Epithelial cell of proximal tubule (primary cell): Measurements from ENCODE around the gene KCNJ12. TPM values are rescaled to one million over a fixed set of nuclear protein-coding genes. Genes with fewer than 3 reads are reported as not detected.

Source experiments
- DNase-seq: peaks from one replicate; pipeline ENCODE4 v3.0.0-alpha.2; 2011; ENCODE audit warnings: low read depth
- H3K4me3 ChIP-seq: 2 replicates; pipeline ENCODE4 v1.5.1; 2011; ENCODE audit warnings: low read depth, mild to moderate bottlenecking, low read length
- total RNA-seq: library from RNA; depleted of rRNA; stranded (reverse); fragments of >200 nt; gene quantifications from 2 replicates; pipeline ENCODE4 v1.2.3, GENCODE V29; 2015
- TF ChIP-seq, protein P1 (sequence below): conservative IDR thresholded peaks from 2 replicates; pipeline ENCODE4 v1.5.1; 2012; ENCODE audit warnings: low read depth, mild to moderate bottlenecking, low read length

Gene KCNJ12
- total RNA-seq, 1 donor from 2014 or later, result 0.06 TPM

DNA sequence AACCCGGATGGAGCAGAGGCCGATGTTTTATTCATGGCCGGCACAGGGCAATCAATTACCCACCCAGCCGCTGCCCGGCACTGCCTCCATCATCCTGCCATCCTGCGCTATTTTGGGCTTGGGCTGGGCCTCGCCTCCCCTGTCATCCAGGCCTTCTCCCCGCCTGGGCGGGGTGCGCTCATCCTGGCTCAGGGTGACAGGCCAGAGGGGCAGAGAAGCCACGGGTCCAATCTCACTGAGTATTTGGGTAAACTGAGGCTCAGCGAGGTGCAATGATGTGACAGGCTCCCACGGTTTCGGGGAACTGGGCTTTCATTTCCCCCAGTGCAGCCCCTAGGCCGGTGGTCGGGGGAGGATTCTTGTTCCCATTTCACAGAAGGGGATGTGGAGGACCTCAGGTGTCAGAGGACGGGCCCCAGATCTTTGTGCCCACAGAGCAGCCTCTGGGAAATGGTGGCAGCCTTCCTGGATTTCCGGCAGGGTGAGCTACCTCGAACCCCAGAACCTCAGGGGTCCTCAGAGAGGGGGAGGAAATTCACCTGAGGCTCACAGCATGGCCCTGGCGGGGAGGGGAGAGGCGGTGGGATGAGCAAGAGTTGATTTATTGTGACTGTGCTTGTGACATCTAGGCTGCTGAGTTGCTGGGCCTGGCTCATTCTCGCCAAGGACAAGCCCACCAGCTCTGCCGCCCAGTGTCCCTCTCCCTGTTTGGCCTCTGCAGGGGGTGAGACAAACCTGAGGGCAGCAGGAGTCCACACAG is 23.8 kb upstream of the KCNJ12 start:
- TF ChIP-seq, protein P1, sequence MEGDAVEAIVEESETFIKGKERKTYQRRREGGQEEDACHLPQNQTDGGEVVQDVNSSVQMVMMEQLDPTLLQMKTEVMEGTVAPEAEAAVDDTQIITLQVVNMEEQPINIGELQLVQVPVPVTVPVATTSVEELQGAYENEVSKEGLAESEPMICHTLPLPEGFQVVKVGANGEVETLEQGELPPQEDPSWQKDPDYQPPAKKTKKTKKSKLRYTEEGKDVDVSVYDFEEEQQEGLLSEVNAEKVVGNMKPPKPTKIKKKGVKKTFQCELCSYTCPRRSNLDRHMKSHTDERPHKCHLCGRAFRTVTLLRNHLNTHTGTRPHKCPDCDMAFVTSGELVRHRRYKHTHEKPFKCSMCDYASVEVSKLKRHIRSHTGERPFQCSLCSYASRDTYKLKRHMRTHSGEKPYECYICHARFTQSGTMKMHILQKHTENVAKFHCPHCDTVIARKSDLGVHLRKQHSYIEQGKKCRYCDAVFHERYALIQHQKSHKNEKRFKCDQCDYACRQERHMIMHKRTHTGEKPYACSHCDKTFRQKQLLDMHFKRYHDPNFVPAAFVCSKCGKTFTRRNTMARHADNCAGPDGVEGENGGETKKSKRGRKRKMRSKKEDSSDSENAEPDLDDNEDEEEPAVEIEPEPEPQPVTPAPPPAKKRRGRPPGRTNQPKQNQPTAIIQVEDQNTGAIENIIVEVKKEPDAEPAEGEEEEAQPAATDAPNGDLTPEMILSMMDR, result no peak
- DNase-seq, result no peak

DNA sequence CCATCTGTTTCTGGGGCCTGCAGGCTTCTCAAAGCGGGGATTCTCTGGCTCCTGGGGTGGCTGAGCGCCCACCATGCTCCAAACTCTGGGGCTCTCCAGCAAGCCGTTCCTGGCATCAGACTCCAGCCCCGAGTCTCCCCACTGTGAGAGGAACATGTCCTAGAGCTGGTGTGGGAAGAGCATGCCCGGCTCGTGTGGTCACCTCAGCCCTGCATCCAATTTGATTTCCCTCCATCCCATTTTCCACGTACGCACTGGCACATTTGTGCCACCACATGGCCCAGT is 23.2 kb upstream of the KCNJ12 start:
- TF ChIP-seq, protein P1, result no peak
- H3K4me3 ChIP-seq, result no peak overlapping the region

More for the DNA sequence above, 23.8 kb upstream of the KCNJ12 start:
- no peak overlapping the region for H3K4me3 ChIP-seq

GRCh38 chr17:21353326-21354010 is 22.7 kb upstream of the KCNJ12 start:
- DNase-seq, result no peak
- TF ChIP-seq, protein P1, result no peak

More for the DNA sequence above, 23.2 kb upstream of the KCNJ12 start:
- no peak for DNase-seq

DNA sequence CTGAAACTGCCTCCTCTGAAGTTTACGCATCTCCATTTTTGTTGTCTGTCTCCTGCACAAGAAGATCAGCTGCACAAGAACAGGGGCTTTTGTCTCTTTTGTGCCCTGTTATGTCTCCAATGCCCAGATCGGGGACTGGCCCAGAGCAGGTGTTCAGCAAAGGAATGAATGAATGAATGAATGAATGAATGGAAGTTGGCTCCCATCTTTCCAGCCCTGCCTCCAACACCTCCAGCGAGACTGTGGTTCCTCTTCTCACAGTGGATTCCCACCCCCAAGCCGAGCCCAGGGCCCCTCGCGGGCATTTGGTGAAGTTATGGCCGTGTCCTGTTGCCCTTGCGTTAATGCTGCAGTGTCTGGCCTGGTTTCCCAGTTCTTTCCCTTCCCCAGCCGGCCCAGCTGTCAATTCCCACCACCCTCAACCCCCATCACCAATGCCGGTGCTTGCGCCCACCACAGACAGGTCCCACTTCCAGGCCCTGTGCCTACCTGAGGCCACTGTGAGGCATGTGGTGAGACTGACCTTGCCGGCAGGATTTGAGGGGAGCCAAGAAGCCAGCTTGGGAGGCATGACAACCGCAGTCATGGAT is 21.3 kb upstream of the KCNJ12 start:
- no peak overlapping the region for H3K4me3 ChIP-seq
- TF ChIP-seq, protein P1, result no peak
- DNase-seq, result no peak

More at GRCh38 chr17:21353326-21354010, 22.7 kb upstream of the KCNJ12 start:
- no peak overlapping the region for H3K4me3 ChIP-seq

DNA sequence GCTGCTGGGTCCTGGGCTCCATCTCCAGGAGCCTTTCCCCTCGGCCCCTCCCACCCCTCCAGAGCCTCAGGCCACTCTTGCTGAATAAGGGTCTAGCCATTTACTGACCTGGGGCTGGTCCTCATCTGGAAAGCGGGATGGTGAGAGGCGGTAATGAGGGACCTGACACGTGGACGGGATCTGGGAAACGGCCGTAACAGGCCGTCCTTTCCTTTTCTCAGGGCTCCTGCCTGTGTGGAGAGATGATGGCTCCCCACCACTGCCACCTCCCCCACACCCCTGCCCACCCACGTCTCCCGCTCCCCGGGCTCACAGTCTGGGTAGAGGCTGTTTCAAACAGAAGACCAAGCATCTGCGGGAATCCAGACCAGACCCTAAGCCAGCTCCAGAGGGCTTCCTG is 20.6 kb upstream of the KCNJ12 start:
- no peak overlapping the region for H3K4me3 ChIP-seq
- no peak for DNase-seq
- TF ChIP-seq, protein P1, result no peak

- TF ChIP-seq, protein P1, result no peak
- H3K4me3 ChIP-seq, result no peak overlapping the region
- no peak for DNase-seq
Observed at GRCh38 chr17:21356537-21357127, 19.5 kb upstream of the KCNJ12 start.
